Heart right ventricle (tissue), 16 donors: ENCODE data around the gene ROR2. TPM values are rescaled to one million over a fixed set of nuclear protein-coding genes. Genes with fewer than 3 reads are reported as not detected.

Experiments used
- ATAC-seq, 8 donors: fragments of 200-7000 bp; cut with Tn5 transposase; one replicate each; pipeline ENCODE4 v1.9.1; 2020; ENCODE audit warnings: mild to moderate bottlenecking in 8 of 8, moderate library complexity in 8 of 8, moderate number of reproducible peaks in 1 of 8
- DNase-seq, 2 donors: peaks; one replicate each; pipeline ENCODE4 v3.0.0-alpha.2; 2020
- H3K27ac ChIP-seq, 10 donors: fragments of 200-600 bp; sonication (generic) in 2 of 10; one replicate each; pipeline versions ENCODE4 v1.5.0 to v1.8.0; 2020 to 2022; ENCODE audit warnings: mild to moderate bottlenecking in 3 of 10
- H3K27me3 ChIP-seq, 7 donors: fragments of 200-600 bp; one replicate each; pipeline ENCODE4 v1.8.0; 2021 to 2022; ENCODE audit warnings: mild to moderate bottlenecking in 2 of 7
- H3K36me3 ChIP-seq, 9 donors: fragments of 200-600 bp; sonication (generic) in 1 of 9; one replicate each; pipeline versions ENCODE4 v1.5.0 to v1.8.0; 2020 to 2022; ENCODE audit warnings: mild to moderate bottlenecking in 2 of 9
- H3K4me1 ChIP-seq, 9 donors: fragments of 200-600 bp; sonication (generic) in 1 of 9; one replicate each; pipeline versions ENCODE4 v1.5.0 to v1.8.0; 2020 to 2022; ENCODE audit warnings: mild to moderate bottlenecking in 4 of 9
- H3K4me3 ChIP-seq, 10 donors: fragments of 200-600 bp; sonication (generic) in 2 of 10; one replicate each; pipeline versions ENCODE4 v1.5.0 to v1.8.0; 2020 to 2022; ENCODE audit warnings: mild to moderate bottlenecking in 7 of 10, moderate library complexity in 2 of 10
- H3K9me3 ChIP-seq, 11 donors: fragments of 200-600 bp in 10 of 11; sonication (generic) in 2 of 11; one replicate each; pipeline versions ENCODE4 v1.5.0 to v1.8.0; 2013 to 2022; ENCODE audit warnings: mild to moderate bottlenecking in 2 of 11, control low read depth in 1 of 11, moderate library complexity in 1 of 11
- WGBS, 2 donors: extraction: QIAGEN DNeasy Blood & Tissue Kit; methylation state at CpG; one replicate each; pipeline ENCODE4 v1.1.7; 2013; ENCODE audit warnings: inconsistent platforms in 1 of 2; 5-methylcytosine and 5-hydroxymethylcytosine counted together
- intact Hi-C, 10 donors: fragments of 100-400 bp; cut with DNase I; formaldehyde crosslinking; loops; one replicate each; pipeline versions ENCODE4 v1.11.1 to v1.14.2; 2022
- polyA plus RNA-seq, 2 donors: library from polyadenylated mRNA; stranded (reverse); fragments of 200-250 nt; gene quantifications; one replicate each; pipeline ENCODE4 v1.2.3, GENCODE V29; 2013
- total RNA-seq, 10 donors: library from RNA; stranded (reverse); fragmentation: NEBNext Ultra II Directional in 3 of 10; extraction: Animal tissue kit (Norgen Biotek cat#: 25700) in 3 of 10; gene quantifications; one replicate each; pipeline versions ENCODE4 v1.2.1 to v1.2.4, GENCODE V29; 2021 to 2023
- TF ChIP-seq, protein P1 (sequence below), 9 donors: fragments of 200-600 bp; sonication (generic) in 2 of 9; IDR thresholded peaks; one replicate each; pipeline versions ENCODE4 v1.5.0 to v1.8.0; 2021 to 2022; ENCODE audit warnings: antibody characterized with exemption in 9 of 9, mild to moderate bottlenecking in 5 of 9, moderate library complexity in 1 of 9
- donor health status: Arrhythmogenic right ventricular cardiomyopathy.
- donor health status: ischemic (EF 13 %, LVEDD 7.1; RV severe dilation, severe dysfunction).
- donor health status: healthy with polysubstance abuse.
- donor health status: DM: no; HTN: yes; CAD: no.
- donor health status: DM: no; HTN: no; CAD: no.
- donor health status: ischemic (EF 25% LVEDD 6.9; RV normal size, moderate dysfunction).
- donor health status: ischemic (EF 25% LVEDD 5.7; RV mildly dilated, moderate dysfunction).
- donor health status: healthy.
- donor health status: DM: yes; HTN: yes; CAD: no.
- donor health status: Ischemic cardiomyopathy.
- donor health status: ischemic (EF 35%, LVEDD 5.7; RV mildly dilated, moderate dysfunction).
- donor health status: nonischemic (EF 11% LVEDD 7.7; RV severe dilation, severe dysfunction).
- donor health status: DM: yes; HTN: yes; CAD: no.
- donor health status: PGD.
- donor health status: ischemic (EF 29% LVEDD 5.4; RV normal size, mild dysfunction).
- donor health status: nonischemic (EF 23%, LVEDD 6.1; RV moderate dilation, normal function).

ROR2 gene
- total and polyA plus RNA-seq, 12 donors: 0.11 to 1.4 (median 0.47) TPM

DNA sequence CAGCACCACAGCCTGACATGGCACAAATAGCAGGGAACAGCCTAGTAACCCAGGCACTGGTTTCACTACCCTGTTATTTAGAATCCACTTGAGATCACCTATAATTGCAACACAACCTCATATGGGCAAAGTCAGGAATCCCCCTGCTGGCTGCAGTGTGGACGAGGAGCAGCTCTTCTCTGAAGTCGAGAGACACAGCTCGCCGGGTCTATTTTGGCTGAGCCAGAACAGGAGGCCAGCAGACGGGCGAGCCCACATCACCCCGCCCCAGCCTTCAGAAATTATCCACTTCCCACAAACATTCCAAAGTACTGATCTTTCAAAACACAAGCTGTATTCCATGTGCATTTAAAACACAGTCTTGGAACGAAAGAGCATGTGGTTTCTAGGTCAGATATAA lies 179.0 kb downstream of the ROR2 start:
- Histone ChIP-seq H3K9me3 (no peaks in the 10 kb centered on the region), H3K4me1 (peaks cover 0 to 2% (median 0%) of the 10 kb centered on the region in 9 donors)
- 31 to 48% methylated on average over 8 of the region's 8 CpGs for WGBS, 2 donors

GRCh38 chr9:91770229-91770628 lies 179.8 kb downstream of the ROR2 start:
- intact Hi-C loops: loop anchor here in 4 of 10 donors (10.0 kb wide), 1 partner anchor 185 kb away; the partner anchor contains the start of gene ROR2 (in 4 of the 4)
- no peak for ATAC-seq
- Histone ChIP-seq H3K4me3 (no peak overlapping the region), H3K27ac (no peak overlapping the region), H3K4me1 (no peaks in the 10 kb centered on the region), H3K9me3 (peaks cover 0 to 3% (median 0%) of the 10 kb centered on the region in 11 donors), H3K27me3 (peaks cover 0 to 48% (median 13%) of the 10 kb centered on the region in 7 donors), H3K36me3 (no peaks in the 10 kb centered on the region)
- DNase-seq: no peak
- TF ChIP-seq, protein P1, sequence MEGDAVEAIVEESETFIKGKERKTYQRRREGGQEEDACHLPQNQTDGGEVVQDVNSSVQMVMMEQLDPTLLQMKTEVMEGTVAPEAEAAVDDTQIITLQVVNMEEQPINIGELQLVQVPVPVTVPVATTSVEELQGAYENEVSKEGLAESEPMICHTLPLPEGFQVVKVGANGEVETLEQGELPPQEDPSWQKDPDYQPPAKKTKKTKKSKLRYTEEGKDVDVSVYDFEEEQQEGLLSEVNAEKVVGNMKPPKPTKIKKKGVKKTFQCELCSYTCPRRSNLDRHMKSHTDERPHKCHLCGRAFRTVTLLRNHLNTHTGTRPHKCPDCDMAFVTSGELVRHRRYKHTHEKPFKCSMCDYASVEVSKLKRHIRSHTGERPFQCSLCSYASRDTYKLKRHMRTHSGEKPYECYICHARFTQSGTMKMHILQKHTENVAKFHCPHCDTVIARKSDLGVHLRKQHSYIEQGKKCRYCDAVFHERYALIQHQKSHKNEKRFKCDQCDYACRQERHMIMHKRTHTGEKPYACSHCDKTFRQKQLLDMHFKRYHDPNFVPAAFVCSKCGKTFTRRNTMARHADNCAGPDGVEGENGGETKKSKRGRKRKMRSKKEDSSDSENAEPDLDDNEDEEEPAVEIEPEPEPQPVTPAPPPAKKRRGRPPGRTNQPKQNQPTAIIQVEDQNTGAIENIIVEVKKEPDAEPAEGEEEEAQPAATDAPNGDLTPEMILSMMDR (IDR thresholded peaks at IDR 0.05): no peak
- WGBS, 2 donors: 79 to 82% methylated on average over 10 of the region's 10 CpGs

More for the DNA sequence above, 179.0 kb downstream of the ROR2 start:
- DNase-seq (no peak), ATAC-seq (peak in 6 of 8 donors; percentile 27 to 75 (median 45))
- intact Hi-C loops: loop anchor here in 4 of 10 donors (10.0 kb wide), 1 partner anchor 184 kb away; the partner anchor contains the start of gene ROR2 (in 4 of the 4)
- peaks cover 0 to 53% (median 15%) of the 10 kb centered on the region in 7 donors for H3K27me3 ChIP-seq
- no peaks in the 10 kb centered on the region for H3K36me3 ChIP-seq
- no peak overlapping the region for H3K27ac ChIP-seq
- no peak overlapping the region for H3K4me3 ChIP-seq
- TF ChIP-seq, protein P1 (IDR thresholded peaks at IDR 0.05): peak in 4 of 9 donors; percentile 8 to 27 (median 16)

GRCh38 chr9:91768977-91769916 lies 180.8 kb downstream of the ROR2 start:
- Histone ChIP-seq H3K4me3 (no peak overlapping the region), H3K9me3 (peaks cover 0 to 11% (median 0%) of the 10 kb centered on the region in 11 donors), H3K27ac (no peak overlapping the region), H3K4me1 (no peaks in the 10 kb centered on the region), H3K36me3 (no peaks in the 10 kb centered on the region), H3K27me3 (peaks cover 0 to 39% (median 5%) of the 10 kb centered on the region in 7 donors)
- 88 to 91% methylated on average over 29 of the region's 29 CpGs for WGBS, 2 donors
- TF ChIP-seq, protein P1 (IDR thresholded peaks at IDR 0.05): no peak
- DNase-seq (no peak), ATAC-seq (no peak)
- intact Hi-C loops: loop anchor here in 1 of 10 donors (10.0 kb wide), 1 partner anchor 176 kb away; no protein-coding TSS in a partner anchor

- H3K4me1 ChIP-seq: no peaks in the 10 kb centered on the region
- intact Hi-C loops: loop anchor here in 1 of 10 donors (10.0 kb wide), 1 partner anchor 176 kb away; no protein-coding TSS in a partner anchor
- TF ChIP-seq, protein P1 (IDR thresholded peaks at IDR 0.05): no peak
Measured at GRCh38 chr9:91768507-91768906, 181.5 kb downstream of the ROR2 start.

More at GRCh38 chr9:91768507-91768906, 181.5 kb downstream of the ROR2 start:
- WGBS, 2 donors: 92 to 94% methylated on average over 15 of the region's 15 CpGs
- no peak overlapping the region for H3K4me3 ChIP-seq
- peak in 1 of 8 donors; percentile 50 for ATAC-seq
- H3K27ac ChIP-seq: no peak overlapping the region
- H3K9me3 ChIP-seq: peaks cover 0 to 11% (median 0%) of the 10 kb centered on the region in 11 donors
- H3K36me3 ChIP-seq: no peaks in the 10 kb centered on the region
- peaks cover 0 to 31% (median 5%) of the 10 kb centered on the region in 7 donors for H3K27me3 ChIP-seq
- no peak for DNase-seq
